PFSK-1 (cell line): Measurements from ENCODE around the gene ARID5A.

Experiments
- FOXP2 ChIP-seq: optimal IDR thresholded peaks from 2 replicates; pipeline ENCODE3; 2011; ENCODE audit warnings: borderline replicate concordance, control low read depth, inconsistent platforms; ENCODE audit not compliant: insufficient read depth; ENCODE audit errors: extremely low read length, extremely low read depth
- POLR2AphosphoS5 ChIP-seq: IDR thresholded peaks from 2 replicates; pipeline ENCODE4 v1.6.1; 2012; ENCODE audit warnings: low read depth, mild to moderate bottlenecking, control low read depth, low read length, moderate library complexity
- REST ChIP-seq, 2 experiments: IDR thresholded peaks; 2 replicates each; pipeline versions ENCODE4 v1.6.1 to v1.8.0; 2011 to 2012; ENCODE audit warnings: low read depth in 2 of 2, low read length in 2 of 2, control low read depth in 1 of 2, inconsistent platforms in 1 of 2, mild to moderate bottlenecking in 1 of 2, moderate library complexity in 1 of 2; ENCODE audit not compliant: insufficient read depth in 1 of 2
- SIN3A ChIP-seq: IDR thresholded peaks from 2 replicates; pipeline ENCODE4 v1.6.1; 2012; ENCODE audit warnings: mild to moderate bottlenecking, low read length, moderate library complexity, borderline replicate concordance; ENCODE audit not compliant: insufficient read depth
- TAF1 ChIP-seq: IDR thresholded peaks from 2 replicates; pipeline ENCODE4 v1.6.1; 2012; ENCODE audit warnings: low read length, control low read depth, borderline replicate concordance; ENCODE audit not compliant: insufficient read depth

The ARID5A gene

DNA sequence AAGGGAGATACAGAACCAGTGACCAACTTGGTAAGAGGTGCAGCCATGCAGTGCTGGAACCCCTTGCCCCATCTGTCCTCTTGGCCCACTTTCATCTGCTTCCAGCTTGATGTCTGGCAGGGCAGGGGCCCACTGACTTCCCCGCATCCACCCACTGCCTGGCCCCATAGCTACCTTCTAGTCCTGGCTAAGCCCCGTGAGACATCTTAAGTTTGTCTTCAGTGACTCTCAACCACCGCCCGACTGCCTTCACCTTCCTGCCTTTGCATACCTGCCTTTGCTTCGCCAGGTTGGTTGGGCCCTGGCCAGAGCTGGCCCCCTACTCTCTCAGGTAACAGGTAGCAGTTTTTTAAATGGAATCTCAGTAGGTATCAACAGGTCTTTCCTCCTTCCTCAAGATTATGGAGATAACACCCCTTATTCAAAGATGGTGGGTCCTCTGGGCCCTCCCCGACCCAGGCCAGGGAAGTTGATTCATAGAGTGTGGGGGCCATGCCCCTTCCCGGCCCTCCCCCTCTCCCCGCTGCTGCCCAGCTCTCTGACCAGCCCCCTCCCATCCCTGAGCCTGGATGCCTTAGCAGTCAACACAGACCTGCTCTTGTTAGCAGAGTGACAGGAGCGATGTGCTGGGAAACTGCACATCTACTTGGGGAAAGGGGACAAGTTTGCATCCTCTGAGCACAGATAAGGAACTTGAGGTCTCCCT lies 2.8 kb downstream of the ARID5A start:
- TF ChIP-seq REST (IDR thresholded peaks at IDR 0.05; ENCODE audit: insufficient read depth in 1 of 2, low read depth in 2 of 2, low read length in 2 of 2) (no peak), TAF1 (no peak), POLR2AphosphoS5 (no peak), FOXP2 (no peak), SIN3A (no peak)

DNA sequence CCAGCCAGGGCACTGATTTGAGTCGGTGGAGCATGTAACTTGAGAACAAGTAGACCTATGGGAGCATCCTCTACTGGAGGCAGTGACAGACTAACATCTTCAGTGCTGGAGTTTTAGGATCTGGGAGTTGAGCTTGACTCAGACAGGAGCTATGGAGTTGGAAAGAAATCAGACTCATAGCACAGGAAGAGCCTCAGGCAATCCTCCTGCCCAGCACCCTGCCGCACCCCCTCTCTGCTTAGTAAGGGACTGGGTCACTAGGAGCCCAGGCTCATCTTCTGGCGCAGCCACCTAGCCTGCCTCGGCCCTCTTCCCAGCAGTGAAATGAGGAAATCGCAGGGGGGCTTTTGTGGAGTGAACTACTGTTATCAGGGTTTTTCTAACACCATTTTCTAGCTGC lies 3.6 kb downstream of the ARID5A start:
- TF ChIP-seq TAF1 (no peak), FOXP2 (no peak), SIN3A (no peak), REST (IDR thresholded peaks at IDR 0.05; ENCODE audit: insufficient read depth in 1 of 2, low read depth in 2 of 2, low read length in 2 of 2) (no peak), POLR2AphosphoS5 (no peak)

DNA sequence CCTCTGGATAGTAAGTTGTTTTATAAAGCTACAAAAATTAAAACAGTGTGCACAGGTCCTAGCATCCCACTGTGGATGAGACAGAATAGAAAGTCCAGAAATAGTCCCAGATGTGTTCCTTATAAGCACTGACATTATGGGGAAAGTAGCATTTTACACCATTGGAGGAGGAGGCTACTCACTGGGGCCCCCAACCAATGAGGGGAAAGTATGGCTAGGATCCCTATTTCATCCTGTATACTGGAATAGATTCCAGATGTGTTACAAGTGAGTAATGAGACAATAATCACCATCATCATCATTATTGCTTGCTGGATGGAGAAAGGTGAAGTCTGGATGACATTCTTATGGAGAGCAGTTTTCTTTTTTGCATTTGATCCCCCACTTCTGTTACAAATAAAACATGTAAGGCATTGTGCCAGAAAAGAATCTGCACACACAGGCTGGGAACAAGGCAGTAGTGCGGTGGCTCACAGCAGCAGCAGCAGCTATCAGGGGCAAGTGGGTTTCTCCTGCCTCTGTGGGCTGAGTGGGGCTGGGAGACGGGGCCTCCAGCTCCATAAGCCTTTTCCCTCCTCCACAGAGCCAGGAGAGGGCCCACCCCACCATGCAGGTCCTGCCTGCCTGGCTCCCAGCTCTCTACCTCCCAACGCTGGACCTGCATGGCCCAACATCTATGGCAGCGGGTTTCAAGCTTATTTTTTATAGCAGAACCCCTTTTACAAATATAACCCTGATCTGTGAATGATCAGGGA lies 5.0 kb downstream of the ARID5A start:
- TF ChIP-seq FOXP2 (no peak), TAF1 (no peak), SIN3A (no peak), POLR2AphosphoS5 (no peak), REST (IDR thresholded peaks at IDR 0.05; ENCODE audit: insufficient read depth in 1 of 2, low read depth in 2 of 2, low read length in 2 of 2) (no peak)

GRCh38 chr2:96542357-96542977 lies 5.9 kb downstream of the ARID5A start:
- no peak for TF ChIP-seq TAF1
- no peak for TF ChIP-seq POLR2AphosphoS5
- no peak for TF ChIP-seq FOXP2
- TF ChIP-seq SIN3A, result no peak

GRCh38 chr2:96546321-96546720 lies 9.8 kb downstream of the ARID5A start:
- no peak for TF ChIP-seq FOXP2
- no peak for TF ChIP-seq POLR2AphosphoS5

- no peak for TF ChIP-seq TAF1
- TF ChIP-seq POLR2AphosphoS5, result no peak
- TF ChIP-seq SIN3A, result no peak
- TF ChIP-seq REST (IDR thresholded peaks at IDR 0.05; ENCODE audit: insufficient read depth in 1 of 2, low read depth in 2 of 2, low read length in 2 of 2), result no peak
- no peak for TF ChIP-seq FOXP2
These were observed 10.2 kb downstream of the ARID5A start for GRCh38 chr2:96546797-96547196.
